Measurements from ENCODE around the gene NAA10.
A peak's percentile ranks its signal among the peaks of the same experiment; 100 is the strongest.

NAA10 gene

DNA sequence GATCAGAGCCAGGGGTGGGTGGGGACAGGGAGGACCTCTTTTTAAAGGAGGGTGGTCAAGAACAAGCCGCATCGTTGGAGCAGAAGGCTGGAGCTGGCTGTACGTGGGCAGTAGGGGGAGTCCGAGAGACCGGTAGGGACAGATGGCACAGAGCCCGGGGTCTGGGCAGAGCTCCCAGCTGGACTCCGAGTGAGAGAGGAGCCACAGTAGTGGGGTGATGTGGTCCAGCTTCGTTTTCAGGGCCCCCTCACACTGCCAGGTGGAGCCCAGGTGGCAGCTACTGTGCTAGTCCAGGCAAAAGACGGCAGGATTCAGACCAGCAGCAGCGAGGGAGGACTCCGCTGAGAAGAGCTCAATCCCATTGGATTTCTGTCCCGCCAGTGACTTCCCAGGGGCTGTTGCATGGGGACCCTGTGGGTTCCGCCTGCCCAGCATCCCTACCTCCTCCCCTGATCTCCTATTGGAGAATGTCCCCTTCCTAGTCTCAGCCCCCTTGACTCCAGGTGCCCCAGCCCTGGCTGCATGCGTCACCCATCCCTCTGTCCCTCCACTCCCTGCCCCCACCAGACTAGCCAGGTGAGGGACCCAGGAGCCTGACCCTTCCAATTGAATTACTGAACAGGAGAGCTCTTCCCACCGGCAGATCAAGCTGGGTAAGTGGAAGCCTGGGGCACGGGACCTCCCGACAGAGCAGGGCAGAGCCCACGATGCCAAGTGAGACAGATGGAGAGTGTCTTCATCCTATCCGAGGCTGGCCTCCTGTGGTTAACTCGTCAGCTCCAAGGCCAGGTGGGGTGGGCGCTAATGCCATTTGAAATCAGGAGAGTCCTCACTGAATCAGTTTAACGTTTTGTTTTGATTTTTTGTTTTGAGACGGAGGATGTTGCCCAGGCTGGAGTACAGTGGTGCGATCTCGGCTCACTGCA is 11.6 kb downstream of the NAA10 start (continued):
- TF ChIP-seq, protein P1, sequence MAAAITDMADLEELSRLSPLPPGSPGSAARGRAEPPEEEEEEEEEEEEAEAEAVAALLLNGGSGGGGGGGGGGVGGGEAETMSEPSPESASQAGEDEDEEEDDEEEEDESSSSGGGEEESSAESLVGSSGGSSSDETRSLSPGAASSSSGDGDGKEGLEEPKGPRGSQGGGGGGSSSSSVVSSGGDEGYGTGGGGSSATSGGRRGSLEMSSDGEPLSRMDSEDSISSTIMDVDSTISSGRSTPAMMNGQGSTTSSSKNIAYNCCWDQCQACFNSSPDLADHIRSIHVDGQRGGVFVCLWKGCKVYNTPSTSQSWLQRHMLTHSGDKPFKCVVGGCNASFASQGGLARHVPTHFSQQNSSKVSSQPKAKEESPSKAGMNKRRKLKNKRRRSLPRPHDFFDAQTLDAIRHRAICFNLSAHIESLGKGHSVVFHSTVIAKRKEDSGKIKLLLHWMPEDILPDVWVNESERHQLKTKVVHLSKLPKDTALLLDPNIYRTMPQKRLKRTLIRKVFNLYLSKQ (tag by site-specific recombination; IDR thresholded peaks at IDR 0.05; ENCODE audit: borderline replicate concordance) = no peak
- TF ChIP-seq, protein P2, sequence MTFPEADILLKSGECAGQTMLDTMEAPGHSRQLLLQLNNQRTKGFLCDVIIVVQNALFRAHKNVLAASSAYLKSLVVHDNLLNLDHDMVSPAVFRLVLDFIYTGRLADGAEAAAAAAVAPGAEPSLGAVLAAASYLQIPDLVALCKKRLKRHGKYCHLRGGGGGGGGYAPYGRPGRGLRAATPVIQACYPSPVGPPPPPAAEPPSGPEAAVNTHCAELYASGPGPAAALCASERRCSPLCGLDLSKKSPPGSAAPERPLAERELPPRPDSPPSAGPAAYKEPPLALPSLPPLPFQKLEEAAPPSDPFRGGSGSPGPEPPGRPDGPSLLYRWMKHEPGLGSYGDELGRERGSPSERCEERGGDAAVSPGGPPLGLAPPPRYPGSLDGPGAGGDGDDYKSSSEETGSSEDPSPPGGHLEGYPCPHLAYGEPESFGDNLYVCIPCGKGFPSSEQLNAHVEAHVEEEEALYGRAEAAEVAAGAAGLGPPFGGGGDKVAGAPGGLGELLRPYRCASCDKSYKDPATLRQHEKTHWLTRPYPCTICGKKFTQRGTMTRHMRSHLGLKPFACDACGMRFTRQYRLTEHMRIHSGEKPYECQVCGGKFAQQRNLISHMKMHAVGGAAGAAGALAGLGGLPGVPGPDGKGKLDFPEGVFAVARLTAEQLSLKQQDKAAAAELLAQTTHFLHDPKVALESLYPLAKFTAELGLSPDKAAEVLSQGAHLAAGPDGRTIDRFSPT (tag by site-specific recombination; IDR thresholded peaks at IDR 0.05) = peak; percentile 58
- no peak for TF ChIP-seq ZNF157 (tag by site-specific recombination; IDR thresholded peaks at IDR 0.05)
- TF ChIP-seq ZNF341 (tag by site-specific recombination; IDR thresholded peaks at IDR 0.05; ENCODE audit: low read depth) = peak; percentile 44; the same call in 1 of the 2 replicates
- TF ChIP-seq ZBTB17 (tag by site-specific recombination; IDR thresholded peaks at IDR 0.05) = 0 out of 2 replicates have a peak, but pooled peaks have one; percentile 28

DNA sequence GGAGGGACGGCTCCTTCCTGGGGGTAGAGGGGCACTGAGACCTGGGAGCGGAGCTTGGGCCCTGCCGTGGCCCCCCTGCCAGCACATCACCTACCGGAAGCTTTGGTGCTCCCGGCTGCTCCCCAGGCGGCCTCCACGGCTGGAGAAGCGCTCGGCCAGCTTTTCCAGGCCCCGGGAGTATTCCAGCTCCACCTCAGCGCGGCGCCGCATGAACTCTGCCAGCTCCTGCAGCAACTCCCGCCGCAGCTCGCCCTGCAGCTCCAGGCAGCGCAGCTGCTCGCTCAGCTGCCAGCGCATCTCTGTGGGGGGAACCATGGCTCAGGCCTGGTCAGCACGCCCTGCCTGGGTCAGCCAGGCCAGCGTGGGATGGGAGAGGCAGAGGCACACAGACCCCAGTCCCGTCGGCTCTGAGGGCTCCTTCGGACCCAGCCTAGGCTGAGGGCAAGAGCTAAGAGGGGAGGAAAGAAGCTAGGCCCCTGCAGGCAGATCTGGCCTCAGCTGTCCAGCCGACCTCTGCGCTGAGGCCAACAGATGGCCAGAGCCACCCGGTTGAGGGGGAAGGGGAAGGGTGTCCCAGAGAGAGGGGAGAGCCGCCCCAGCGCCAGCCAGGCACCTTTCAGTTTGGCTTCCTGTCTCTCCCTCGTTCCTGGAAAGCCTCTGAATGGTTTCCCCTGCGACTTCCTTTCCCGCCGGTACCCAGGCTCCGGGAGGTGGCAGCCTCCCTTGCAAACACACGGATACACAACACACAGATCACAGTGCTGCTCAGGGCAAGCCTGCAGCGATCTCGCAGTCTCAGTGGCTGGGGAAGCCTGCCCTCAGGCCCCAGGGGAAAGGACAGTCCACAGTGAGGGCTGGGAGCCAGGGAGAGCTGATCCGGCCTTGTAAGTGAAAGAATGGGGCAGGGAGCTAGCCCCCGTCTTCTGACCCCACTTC is 13.1 kb downstream of the NAA10 start:
- ChIA-PET CTCF (interaction anchor here (0.6 to 9.1 kb wide), 12 partner anchors 11 to 410 kb away, joined by 3 to 168 read pairs (median 4); partner anchors contain the start of genes NAA10 and RENBP), POLR2A (interaction anchor here (1.8 to 2.4 kb wide), 3 partner anchors 15 to 50 kb away, joined by 7 to 18 read pairs (median 12); partner anchors contain the start of genes HCFC1 and TMEM187)
- H3K27ac ChIP-seq (ENCODE audit: extremely low read depth, low read depth, low read length) = no peak overlapping the region

More for the DNA sequence above, 13.1 kb downstream of the NAA10 start:
- TF ChIP-seq ZNF311 (tag by site-specific recombination; IDR thresholded peaks at IDR 0.05; ENCODE audit: borderline replicate concordance) (no peak), GLI2 (tag by site-specific recombination; IDR thresholded peaks at IDR 0.05; ENCODE audit: borderline replicate concordance, low read depth) (no peak), FEZF1 (tag by site-specific recombination; IDR thresholded peaks at IDR 0.05) (no peak), ZNF621 (tag by site-specific recombination; IDR thresholded peaks at IDR 0.05) (no peak), HOXA7 (CRISPR knock-in tag; IDR thresholded peaks at IDR 0.05; ENCODE audit: borderline replicate concordance) (no peak), ZBTB48 (tag by site-specific recombination; IDR thresholded peaks at IDR 0.05) (no peak), ZBTB1 (tag by site-specific recombination; IDR thresholded peaks at IDR 0.05) (no peak), BCL11B (tag by site-specific recombination; IDR thresholded peaks at IDR 0.05; ENCODE audit: low read depth) (no peak), REPIN1 (tag by site-specific recombination; IDR thresholded peaks at IDR 0.05; ENCODE audit: low read depth) (no peak), ZNF549 (tag by site-specific recombination; IDR thresholded peaks at IDR 0.05) (no peak), ZFP3 (tag by site-specific recombination; IDR thresholded peaks at IDR 0.05; ENCODE audit: low read depth) (no peak), ZNF701 (tag by site-specific recombination; IDR thresholded peaks at IDR 0.05) (no peak), ZNF211 (tag by site-specific recombination; IDR thresholded peaks at IDR 0.05; ENCODE audit: low read depth) (no peak)
- TF ChIP-seq, protein P3, sequence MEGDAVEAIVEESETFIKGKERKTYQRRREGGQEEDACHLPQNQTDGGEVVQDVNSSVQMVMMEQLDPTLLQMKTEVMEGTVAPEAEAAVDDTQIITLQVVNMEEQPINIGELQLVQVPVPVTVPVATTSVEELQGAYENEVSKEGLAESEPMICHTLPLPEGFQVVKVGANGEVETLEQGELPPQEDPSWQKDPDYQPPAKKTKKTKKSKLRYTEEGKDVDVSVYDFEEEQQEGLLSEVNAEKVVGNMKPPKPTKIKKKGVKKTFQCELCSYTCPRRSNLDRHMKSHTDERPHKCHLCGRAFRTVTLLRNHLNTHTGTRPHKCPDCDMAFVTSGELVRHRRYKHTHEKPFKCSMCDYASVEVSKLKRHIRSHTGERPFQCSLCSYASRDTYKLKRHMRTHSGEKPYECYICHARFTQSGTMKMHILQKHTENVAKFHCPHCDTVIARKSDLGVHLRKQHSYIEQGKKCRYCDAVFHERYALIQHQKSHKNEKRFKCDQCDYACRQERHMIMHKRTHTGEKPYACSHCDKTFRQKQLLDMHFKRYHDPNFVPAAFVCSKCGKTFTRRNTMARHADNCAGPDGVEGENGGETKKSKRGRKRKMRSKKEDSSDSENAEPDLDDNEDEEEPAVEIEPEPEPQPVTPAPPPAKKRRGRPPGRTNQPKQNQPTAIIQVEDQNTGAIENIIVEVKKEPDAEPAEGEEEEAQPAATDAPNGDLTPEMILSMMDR (tag by site-specific recombination; IDR thresholded peaks at IDR 0.05) = no peak
- TF ChIP-seq, protein P4, sequence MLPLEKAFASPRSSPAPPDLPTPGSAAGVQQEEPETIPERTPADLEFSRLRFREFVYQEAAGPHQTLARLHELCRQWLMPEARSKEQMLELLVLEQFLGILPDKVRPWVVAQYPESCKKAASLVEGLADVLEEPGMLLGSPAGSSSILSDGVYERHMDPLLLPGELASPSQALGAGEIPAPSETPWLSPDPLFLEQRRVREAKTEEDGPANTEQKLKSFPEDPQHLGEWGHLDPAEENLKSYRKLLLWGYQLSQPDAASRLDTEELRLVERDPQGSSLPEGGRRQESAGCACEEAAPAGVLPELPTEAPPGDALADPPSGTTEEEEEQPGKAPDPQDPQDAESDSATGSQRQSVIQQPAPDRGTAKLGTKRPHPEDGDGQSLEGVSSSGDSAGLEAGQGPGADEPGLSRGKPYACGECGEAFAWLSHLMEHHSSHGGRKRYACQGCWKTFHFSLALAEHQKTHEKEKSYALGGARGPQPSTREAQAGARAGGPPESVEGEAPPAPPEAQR (tag by site-specific recombination; IDR thresholded peaks at IDR 0.05) = no peak
- Histone ChIP-seq H3K4me3 (ENCODE audit: low read depth, low read length) (no peak overlapping the region), H3K4me1 (ENCODE audit: control insufficient read depth, insufficient read depth, low read length) (no peaks in the 10 kb centered on the region), H3K9me3 (ENCODE audit: control insufficient read depth, insufficient read depth, low read depth, low read length) (no peaks in the 10 kb centered on the region), H3K36me3 (ENCODE audit: control insufficient read depth in 2 of 2, insufficient read depth in 1 of 2, low read length in 2 of 2) (no peaks in the 10 kb centered on the region)
